Spleen (tissue), 11 donors: ENCODE measurements around the gene EPC2. TPM values are rescaled to one million over a fixed set of nuclear protein-coding genes. Genes with fewer than 3 reads are reported as not detected.

ENCODE experiments used
- DNase-seq: peaks from one replicate; pipeline ENCODE4 v3.0.0-alpha.2; 2020
- H3K27ac ChIP-seq, 8 donors: fragments of 200-600 bp; sonication (generic) in 7 of 8; 1 replicate in 4 of 8; 2 replicates in 4 of 8; pipeline versions ENCODE4 v1.5.0 to v1.8.0; 2016 to 2021; ENCODE audit warnings: inconsistent platforms in 4 of 8, mild to moderate bottlenecking in 4 of 8, moderate library complexity in 1 of 8
- H3K27me3 ChIP-seq, 7 donors: fragments of 200-600 bp; sonication (generic) in 6 of 7; replicated peaks in 1 of 7; 1 replicate in 4 of 7; 2 replicates in 3 of 7; pipeline versions ENCODE4 v1.5.0 to v1.8.0; 2016 to 2021; ENCODE audit warnings: inconsistent platforms in 3 of 7, mild to moderate bottlenecking in 1 of 7
- H3K36me3 ChIP-seq, 6 donors: fragments of 200-600 bp; sonication (generic) in 5 of 6; 1 replicate in 4 of 6; 2 replicates in 2 of 6; pipeline versions ENCODE4 v1.5.0 to v1.8.0; 2016 to 2021; ENCODE audit warnings: inconsistent platforms in 2 of 6
- H3K4me1 ChIP-seq, 6 donors: fragments of 200-600 bp; sonication (generic) in 5 of 6; 1 replicate in 3 of 6; 2 replicates in 3 of 6; pipeline versions ENCODE4 v1.5.0 to v1.8.0; 2016 to 2021; ENCODE audit warnings: inconsistent platforms in 3 of 6
- H3K4me3 ChIP-seq, 8 donors: fragments of 200-600 bp; sonication (generic) in 7 of 8; 1 replicate in 4 of 8; 2 replicates in 4 of 8; pipeline versions ENCODE4 v1.5.0 to v1.8.0; 2016 to 2021; ENCODE audit warnings: inconsistent platforms in 4 of 8, mild to moderate bottlenecking in 4 of 8, moderate library complexity in 2 of 8
- H3K9me3 ChIP-seq, 8 donors: fragments of 200-600 bp; sonication (generic) in 7 of 8; 1 replicate in 4 of 8; 2 replicates in 4 of 8; pipeline versions ENCODE4 v1.5.0 to v1.8.0; 2016 to 2021; ENCODE audit warnings: inconsistent platforms in 4 of 8
- POLR2A ChIP-seq, 3 donors: fragments of 450-650 bp; IDR thresholded peaks; one replicate each; pipeline ENCODE4 v1.5.1; 2017; ENCODE audit warnings: antibody characterized with exemption in 3 of 3, mild to moderate bottlenecking in 1 of 3
- POLR2AphosphoS5 ChIP-seq, 3 donors: sonication (generic); formaldehyde crosslinking; IDR thresholded peaks; one replicate each; pipeline ENCODE4 v1.5.1; 2017; ENCODE audit warnings: antibody characterized with exemption in 3 of 3
- WGBS, 5 donors: extraction: QIAGEN DNeasy Blood & Tissue Kit in 3 of 5; methylation state at CpG; one replicate each; pipeline versions ENCODE4 v1.1.5 to v1.1.7; 2013 to 2018; 5-methylcytosine and 5-hydroxymethylcytosine counted together
- intact Hi-C: fragments of 100-400 bp; cut with DNase I; formaldehyde crosslinking; loops from one replicate; pipeline ENCODE4 v1.15.0; 2023; ENCODE audit warnings: low total_unique reads
- polyA plus RNA-seq, 3 donors: library from polyadenylated mRNA; stranded (reverse); fragments of 200-250 nt; gene quantifications; one replicate each; pipeline ENCODE4 v1.2.1, GENCODE V29; 2013
- total RNA-seq, 7 donors: library from RNA; depleted of rRNA in 3 of 7; stranded (reverse); fragments of >200 nt in 3 of 7; fragmentation: NEBNext Ultra II Directional in 4 of 7; extraction: Animal tissue kit (Norgen Biotek cat#: 25700) in 4 of 7; gene quantifications; one replicate each; pipeline versions ENCODE4 v1.1.0 to v1.2.1, GENCODE V29; 2016 to 2021
- TF ChIP-seq, protein P1 (sequence below), 11 experiments: fragments of 200-600 bp in 7 of 11; fragments of 450-650 bp in 4 of 11; sonication (generic) in 4 of 11; IDR thresholded peaks in 8 of 11; conservative IDR thresholded peaks in 3 of 11; 1 replicate in 7 of 11; 2 replicates in 4 of 11; pipeline versions ENCODE4 v1.4.0 to v1.8.0; 2016 to 2021; ENCODE audit warnings: antibody characterized with exemption in 11 of 11, inconsistent platforms in 4 of 11, mild to moderate bottlenecking in 1 of 11
- donor health status: healthy with polysubstance abuse.
- donor health status: DM: no; HTN: no; CAD: no; lungs with moderate emphysema.
- donor health status: DM: no; HTN: no; CAD: no.
- donor health status: Bipolar disorder and iron deficiency.
- donor health status: healthy.
- donor health status: DM: no; HTN: no; CAD: no.
- donor health status: DM: yes; HTN: yes; CAD: no.

EPC2 gene
- total and polyA plus RNA-seq, 10 donors: 7.4 to 49.0 (median 40.7) TPM

- TF ChIP-seq POLR2A (IDR thresholded peaks at IDR 0.05): no peak
- no peak for TF ChIP-seq POLR2AphosphoS5 (IDR thresholded peaks at IDR 0.05)
- TF ChIP-seq, protein P1, sequence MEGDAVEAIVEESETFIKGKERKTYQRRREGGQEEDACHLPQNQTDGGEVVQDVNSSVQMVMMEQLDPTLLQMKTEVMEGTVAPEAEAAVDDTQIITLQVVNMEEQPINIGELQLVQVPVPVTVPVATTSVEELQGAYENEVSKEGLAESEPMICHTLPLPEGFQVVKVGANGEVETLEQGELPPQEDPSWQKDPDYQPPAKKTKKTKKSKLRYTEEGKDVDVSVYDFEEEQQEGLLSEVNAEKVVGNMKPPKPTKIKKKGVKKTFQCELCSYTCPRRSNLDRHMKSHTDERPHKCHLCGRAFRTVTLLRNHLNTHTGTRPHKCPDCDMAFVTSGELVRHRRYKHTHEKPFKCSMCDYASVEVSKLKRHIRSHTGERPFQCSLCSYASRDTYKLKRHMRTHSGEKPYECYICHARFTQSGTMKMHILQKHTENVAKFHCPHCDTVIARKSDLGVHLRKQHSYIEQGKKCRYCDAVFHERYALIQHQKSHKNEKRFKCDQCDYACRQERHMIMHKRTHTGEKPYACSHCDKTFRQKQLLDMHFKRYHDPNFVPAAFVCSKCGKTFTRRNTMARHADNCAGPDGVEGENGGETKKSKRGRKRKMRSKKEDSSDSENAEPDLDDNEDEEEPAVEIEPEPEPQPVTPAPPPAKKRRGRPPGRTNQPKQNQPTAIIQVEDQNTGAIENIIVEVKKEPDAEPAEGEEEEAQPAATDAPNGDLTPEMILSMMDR (IDR thresholded peaks at IDR 0.05 in 8 of 11, conservative IDR thresholded peaks at IDR 0.05 in 3 of 11): no peak
- no peaks in the 10 kb centered on the region for H3K9me3 ChIP-seq
Observed at GRCh38 chr2:148616662-148617061, 27.9 kb upstream of the EPC2 start.

GRCh38 chr2:148617219-148617618, 27.3 kb upstream of the EPC2 start:
- Histone ChIP-seq H3K27me3 (no peaks in the 10 kb centered on the region), H3K9me3 (no peaks in the 10 kb centered on the region), H3K27ac (no peak overlapping the region), H3K36me3 (no peaks in the 10 kb centered on the region), H3K4me1 (peaks cover 5 to 32% (median 14%) of the 10 kb centered on the region in 6 donors), H3K4me3 (no peak overlapping the region)
- WGBS, 5 donors: 72 to 85% (median 78%) methylated on average over 5 of the region's 5 CpGs
- intact Hi-C loops: no loop called here
- no peak for DNase-seq
- TF ChIP-seq POLR2A (IDR thresholded peaks at IDR 0.05) (no peak), POLR2AphosphoS5 (IDR thresholded peaks at IDR 0.05) (no peak)
- TF ChIP-seq, protein P1 (IDR thresholded peaks at IDR 0.05 in 8 of 11, conservative IDR thresholded peaks at IDR 0.05 in 3 of 11): no peak

More at GRCh38 chr2:148616662-148617061, 27.9 kb upstream of the EPC2 start:
- Histone ChIP-seq H3K36me3 (no peaks in the 10 kb centered on the region), H3K4me3 (no peak overlapping the region), H3K27me3 (no peaks in the 10 kb centered on the region), H3K27ac (no peak overlapping the region), H3K4me1 (peaks cover 5 to 32% (median 14%) of the 10 kb centered on the region in 6 donors)
- intact Hi-C loops: no loop called here
- no peak for DNase-seq

- TF ChIP-seq POLR2AphosphoS5 (IDR thresholded peaks at IDR 0.05) (no peak), POLR2A (IDR thresholded peaks at IDR 0.05) (no peak)
- TF ChIP-seq, protein P1 (IDR thresholded peaks at IDR 0.05 in 8 of 11, conservative IDR thresholded peaks at IDR 0.05 in 3 of 11): no peak
- H3K9me3 ChIP-seq: no peaks in the 10 kb centered on the region
- H3K4me1 ChIP-seq: peaks cover 4 to 22% (median 8%) of the 10 kb centered on the region in 6 donors
- H3K27me3 ChIP-seq: no peaks in the 10 kb centered on the region
- H3K36me3 ChIP-seq: no peaks in the 10 kb centered on the region
- 58 to 69% (median 67%) methylated on average over 4 of the region's 4 CpGs for WGBS, 5 donors
- H3K27ac ChIP-seq: peak overlapping the region in 4 of 8 donors; percentile 15 to 50 (median 38)
- no peak for DNase-seq
- intact Hi-C loops: no loop called here
- H3K4me3 ChIP-seq: no peak overlapping the region
Observed at GRCh38 chr2:148619560-148620195, 24.9 kb upstream of the EPC2 start.

GRCh38 chr2:148622366-148622765, 22.2 kb upstream of the EPC2 start:
- 80 to 93% (median 86%) methylated on average over 3 of the region's 3 CpGs for WGBS, 5 donors
- no peak overlapping the region for H3K4me3 ChIP-seq
- intact Hi-C loops: no loop called here
- no peak for DNase-seq
- H3K36me3 ChIP-seq: no peaks in the 10 kb centered on the region
- no peaks in the 10 kb centered on the region for H3K27me3 ChIP-seq
- no peak for TF ChIP-seq POLR2AphosphoS5 (IDR thresholded peaks at IDR 0.05)
- peaks cover 0 to 10% (median 0%) of the 10 kb centered on the region in 6 donors for H3K4me1 ChIP-seq
- H3K27ac ChIP-seq: no peak overlapping the region
- H3K9me3 ChIP-seq: no peaks in the 10 kb centered on the region
